WTC11 (cell line): ENCODE results near the gene DCST2. TPM values are rescaled to one million over a fixed set of nuclear protein-coding genes. Genes with fewer than 3 reads are reported as not detected.
A peak's percentile ranks its signal among the peaks of the same experiment; 100 is the strongest.

ENCODE experiments used
- ATAC-seq: fragments of 200-7000 bp; cut with Tn5 transposase; 2 replicates; pipeline ENCODE4 v1.10.0; 2021; ENCODE audit warnings: mild to moderate bottlenecking, moderate library complexity
- CTCF ChIA-PET: fragments of 300-600 bp; sonication (Branson Sonifier 250); formaldehyde crosslinking; loops from one replicate; lab custom pipeline; 2021; ENCODE audit warnings: antibody characterized with exemption; lab: Charles Lee
- POLR2A ChIA-PET: fragments of 350-600 bp; sonication (Branson Sonifier 250); formaldehyde crosslinking; loops from one replicate; lab custom pipeline; 2021; ENCODE audit warnings: antibody characterized with exemption; lab: Charles Lee
- DNase-seq: peaks from one replicate; pipeline ENCODE4 v3.0.0; 2021; ENCODE audit warnings: low spot score
- H3K27ac Mint-ChIP-seq: 2 replicates; pipeline ENCODE4 v1.8.0; 2021; ENCODE audit warnings: mixed read lengths
- H3K27me3 Mint-ChIP-seq: 2 replicates; pipeline ENCODE4 v1.8.0; 2021; ENCODE audit warnings: low read depth, mild to moderate bottlenecking, moderate library complexity, mixed read lengths
- H3K36me3 Mint-ChIP-seq: 2 replicates; pipeline ENCODE4 v1.8.0; 2021; ENCODE audit warnings: mixed read lengths
- H3K4me1 Mint-ChIP-seq: 2 replicates; pipeline ENCODE4 v1.8.0; 2022; ENCODE audit warnings: mixed read lengths
- H3K4me3 Mint-ChIP-seq: 2 replicates; pipeline ENCODE4 v1.8.0; 2021; ENCODE audit warnings: mild to moderate bottlenecking, moderate library complexity, mixed read lengths
- H3K9me3 Mint-ChIP-seq: 2 replicates; pipeline ENCODE4 v1.8.0; 2021; ENCODE audit warnings: mixed read lengths
- AFF4 ChIP-seq: sonication (generic); formaldehyde crosslinking; IDR thresholded peaks from 2 replicates; pipeline ENCODE4 v1.8.1; 2023; ENCODE audit warnings: mild to moderate bottlenecking, missing genetic modification reagents, borderline replicate concordance
- ARID4B ChIP-seq: sonication (generic); formaldehyde crosslinking; IDR thresholded peaks from 2 replicates; pipeline ENCODE4 v1.8.0; 2023; ENCODE audit warnings: missing genetic modification reagents, mild to moderate bottlenecking, borderline replicate concordance
- CBFB ChIP-seq: sonication (generic); formaldehyde crosslinking; IDR thresholded peaks from 2 replicates; pipeline ENCODE4 v1.8.1; 2022; ENCODE audit warnings: mild to moderate bottlenecking, low read depth, missing genetic modification reagents
- CDX4 ChIP-seq: fragments of 250-450 bp; sonication (Bioruptor Pico); IDR thresholded peaks from 2 replicates; pipeline ENCODE4 v1.9.0; 2021; ENCODE audit warnings: moderate library complexity, mild to moderate bottlenecking, inconsistent platforms, borderline replicate concordance
- E2F4 ChIP-seq: sonication (generic); formaldehyde crosslinking; IDR thresholded peaks from 2 replicates; pipeline ENCODE4 v1.8.1; 2022; ENCODE audit warnings: low read depth, mild to moderate bottlenecking, moderate library complexity, missing genetic modification reagents, borderline replicate concordance
- ELF4 ChIP-seq: sonication (generic); formaldehyde crosslinking; IDR thresholded peaks from 2 replicates; pipeline ENCODE4 v1.8.1; 2022; ENCODE audit warnings: low read depth, mild to moderate bottlenecking, moderate library complexity, missing genetic modification reagents
- PREB ChIP-seq: sonication (generic); formaldehyde crosslinking; IDR thresholded peaks from 2 replicates; pipeline ENCODE4 v1.8.1; 2022; ENCODE audit warnings: mild to moderate bottlenecking, missing genetic modification reagents, moderate library complexity, borderline replicate concordance
- RELA ChIP-seq: sonication (generic); formaldehyde crosslinking; IDR thresholded peaks from 2 replicates; pipeline ENCODE4 v1.8.1; 2022; ENCODE audit warnings: missing genetic modification reagents, mild to moderate bottlenecking, borderline replicate concordance
- SMAD3 ChIP-seq: sonication (generic); formaldehyde crosslinking; IDR thresholded peaks from 2 replicates; pipeline ENCODE4 v1.8.0; 2022; ENCODE audit warnings: missing genetic modification reagents, mild to moderate bottlenecking, borderline replicate concordance
- TEAD4 ChIP-seq: sonication (generic); formaldehyde crosslinking; IDR thresholded peaks from 2 replicates; pipeline ENCODE4 v1.8.0; 2022; ENCODE audit warnings: mild to moderate bottlenecking, missing genetic modification reagents
- ZNF138 ChIP-seq: sonication (generic); formaldehyde crosslinking; conservative IDR thresholded peaks from 2 replicates; pipeline ENCODE4 v1.8.1; 2022; ENCODE audit warnings: mild to moderate bottlenecking, moderate library complexity, missing genetic modification reagents
- total RNA-seq: library from RNA; stranded (reverse); gene quantifications from 3 replicates; pipeline ENCODE4 v1.2.3, GENCODE V29; 2021

DCST2 gene
- total RNA-seq, 1 experiment from 2014 or later, result 0.83 TPM

GRCh38 chr1:155017041-155017945 is 16.3 kb downstream of the DCST2 start (continued):
- TF ChIP-seq AFF4 (CRISPR knock-in tag), result peak; percentile 97; the same call in 1 of the 2 replicates
- TF ChIP-seq E2F4 (CRISPR knock-in tag), result no peak
- TF ChIP-seq ARID4B, result peak; percentile 84; the same call in 1 of the 2 replicates
- TF ChIP-seq CBFB (CRISPR knock-in tag), result 0 out of 2 replicates have a peak, but pooled peaks have one; percentile 45
- peak; percentile 44; the same call in 1 of the 2 replicates for TF ChIP-seq SMAD3 (CRISPR knock-in tag)
- no peak for TF ChIP-seq CDX4 (CRISPR knock-in tag)
- no peak for TF ChIP-seq RELA (CRISPR knock-in tag)
- no peak for TF ChIP-seq TEAD4 (CRISPR knock-in tag)

GRCh38 chr1:155016231-155016831 is 17.2 kb downstream of the DCST2 start:
- Mint-ChIP-seq H3K9me3 (no peaks in the 10 kb centered on the region), H3K36me3 (peaks cover 8% of the 10 kb centered on the region; the same call in 1 of the 2 replicates), H3K4me1 (peaks cover 45% of the 10 kb centered on the region), H3K27me3 (peaks cover 4% of the 10 kb centered on the region; the same call in 1 of the 2 replicates), H3K27ac (no peak overlapping the region; the same call in 1 of the 2 replicates), H3K4me3 (peak overlapping the region; percentile 60; the same call in 1 of the 2 replicates)
- DNase-seq, result no peak
- TF ChIP-seq ELF4 (CRISPR knock-in tag), result no peak
- TF ChIP-seq PREB, result no peak
- TF ChIP-seq ZNF138 (CRISPR knock-in tag), result 0 out of 2 replicates have a peak, but pooled peaks have one; percentile 60
- no peak for ATAC-seq
- CTCF ChIA-PET, result interaction anchor here (0.8 to 6.8 kb wide), 26 partner anchors 9 to 157 kb away, joined by 4 to 79 read pairs (median 14); partner anchors contain the start of genes ADAM15, DCST1, DCST2 and EFNA3
- POLR2A ChIA-PET, result interaction anchor here (0.6 to 3.5 kb wide), 9 partner anchors 13 to 449 kb away, joined by 3 to 28 read pairs (median 4); partner anchors contain the start of genes CHRNB2, FLAD1, SHC1 and ZBTB7B
